ENCODE data around the gene DPH1.

The DPH1 gene

DNA sequence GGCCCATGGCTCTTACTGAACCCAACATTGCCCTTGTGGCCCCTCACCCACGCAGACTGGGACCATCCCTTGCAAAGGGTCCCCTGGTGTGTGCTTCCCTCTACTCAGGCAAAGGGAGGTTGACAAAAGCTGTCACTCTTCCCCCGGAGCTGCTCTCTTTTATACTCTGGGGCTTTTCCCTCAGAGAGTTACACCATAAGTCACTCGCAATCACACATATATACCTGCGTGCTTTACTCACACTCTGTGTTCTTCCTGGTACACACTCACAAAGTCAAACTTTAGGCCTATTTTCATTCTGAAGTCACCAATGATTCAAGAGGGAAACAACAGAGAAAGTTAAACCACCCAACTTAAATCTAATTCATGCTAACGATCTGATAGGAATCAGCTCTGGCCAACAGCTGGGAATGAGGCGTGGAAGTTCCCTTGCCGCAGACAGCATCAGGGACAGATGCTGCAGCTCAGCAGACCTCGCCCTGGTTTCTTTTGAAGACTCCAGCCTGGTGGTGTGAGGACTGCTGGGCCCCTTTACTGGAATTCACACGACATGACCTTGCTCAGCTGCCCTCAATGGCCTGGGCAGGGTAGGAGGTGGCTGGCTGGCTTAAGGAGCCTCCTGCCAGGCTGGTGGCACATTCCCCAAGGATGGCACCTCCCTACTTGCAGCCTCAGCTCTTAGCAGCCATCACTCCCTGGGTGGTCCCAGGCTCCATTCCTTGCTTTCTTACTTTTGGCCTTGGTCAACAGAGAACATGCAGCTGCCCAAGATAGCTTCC is 52.2 kb downstream of the DPH1 start:
- no peak for DNase-seq

DNA sequence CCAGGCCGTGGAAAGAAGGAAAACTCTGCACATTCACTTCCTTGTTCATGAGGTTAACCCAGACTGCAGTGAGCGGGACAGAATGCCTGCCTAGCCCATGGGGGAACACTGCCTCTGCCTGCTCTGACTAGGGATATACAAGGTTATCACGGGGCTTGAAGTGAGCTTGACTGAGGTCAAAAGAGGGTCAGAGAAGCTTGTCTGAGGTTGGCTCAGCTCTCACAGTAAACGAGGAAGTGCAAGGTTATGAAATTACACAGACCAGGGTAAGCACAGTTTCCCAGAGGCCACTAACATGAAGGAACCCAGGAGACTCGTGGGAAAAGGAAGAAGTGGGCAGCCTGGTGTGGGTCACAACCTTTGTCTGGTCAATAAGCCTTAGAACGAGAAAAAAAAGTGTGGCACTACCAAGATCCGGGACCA is 53.7 kb downstream of the DPH1 start:
- no peak for DNase-seq

GRCh38 chr17:2084036-2084765 is 54.2 kb downstream of the DPH1 start:
- DNase-seq = no peak

- no peak for DNase-seq
Observed at GRCh38 chr17:2084766-2085647, 55.1 kb downstream of the DPH1 start.

GRCh38 chr17:2085648-2085949 is 55.6 kb downstream of the DPH1 start:
- DNase-seq = no peak

DNA sequence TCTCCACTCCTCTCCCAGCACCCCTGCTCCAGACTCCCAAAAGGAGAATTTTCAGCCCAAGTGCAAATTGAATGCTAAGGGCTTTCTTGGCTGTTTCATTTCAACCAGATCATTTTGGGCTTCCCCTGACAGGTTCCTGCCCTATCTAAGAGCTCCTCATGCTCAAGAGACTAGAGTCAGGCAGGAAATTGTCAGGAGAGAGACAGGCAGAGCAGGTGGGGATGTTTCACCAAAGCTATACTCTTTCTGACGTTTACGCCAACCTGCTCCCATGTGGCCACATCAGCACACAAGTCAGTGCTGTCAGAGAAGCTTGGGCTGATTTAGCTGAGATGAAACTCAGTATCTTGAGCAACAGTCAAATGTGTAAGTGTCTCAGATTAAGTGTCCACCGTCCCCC is 56.4 kb downstream of the DPH1 start:
- DNase-seq = no peak

GRCh38 chr17:2087597-2088211 is 57.8 kb downstream of the DPH1 start:
- DNase-seq = peak; percentile 23

GRCh38 chr17:2089021-2089422 is 59.1 kb downstream of the DPH1 start:
- no peak for DNase-seq

DNA sequence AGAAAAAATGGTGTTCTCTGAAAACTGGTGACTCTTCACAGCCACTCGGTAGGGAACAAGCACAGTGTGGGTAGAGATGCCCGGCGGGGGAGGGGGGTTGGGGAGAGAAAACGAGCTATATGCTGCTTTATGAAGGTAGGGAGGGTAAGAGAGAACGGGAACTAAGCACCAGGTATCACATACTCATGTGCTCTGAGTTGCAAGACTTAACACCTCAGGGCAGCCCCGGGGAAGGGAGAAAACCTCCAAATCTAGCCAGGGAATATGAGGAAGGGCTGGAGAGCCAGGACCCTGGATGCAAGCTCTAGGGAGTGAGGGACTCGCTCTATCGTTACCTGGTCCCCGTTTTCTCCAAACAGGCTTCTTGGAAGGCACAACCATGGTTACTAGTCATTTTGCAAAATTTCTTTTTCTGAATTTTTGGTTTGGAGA is 60.3 kb downstream of the DPH1 start:
- DNase-seq = no peak

DNA sequence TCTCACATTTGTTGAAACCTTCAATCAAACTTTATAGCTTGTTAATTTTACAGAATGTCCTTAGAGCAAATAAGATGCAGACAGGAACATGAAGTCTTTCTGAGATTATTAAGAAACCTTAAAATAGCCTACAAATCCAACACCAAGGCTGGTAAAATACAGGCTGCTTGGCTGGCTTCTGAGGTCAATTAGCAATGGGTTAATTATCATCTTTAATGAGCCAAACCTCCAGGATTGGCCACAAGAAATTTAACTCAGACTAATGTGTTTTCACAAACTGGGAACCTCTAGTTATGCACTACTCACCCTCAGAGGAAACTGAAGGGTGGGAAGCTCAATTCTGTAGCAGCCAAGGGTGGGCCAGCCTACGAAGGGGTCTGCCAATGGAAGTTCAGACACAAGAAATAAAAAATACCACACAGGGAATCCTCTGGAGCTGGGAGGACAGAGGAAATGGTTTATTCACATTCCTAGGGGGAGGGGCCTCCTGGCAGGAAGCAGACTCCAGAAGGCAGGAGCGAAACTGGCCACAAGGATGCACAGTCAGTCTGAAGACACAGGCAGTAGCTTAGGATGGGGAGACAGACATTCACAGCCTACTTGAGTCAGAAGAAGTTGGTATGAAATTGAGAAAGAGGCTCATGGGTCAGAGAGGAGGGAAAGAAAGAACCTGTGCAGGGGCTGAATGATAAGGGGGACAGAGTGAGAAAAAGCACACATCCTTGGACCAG is 61.0 kb downstream of the DPH1 start:
- no peak for DNase-seq

GRCh38 chr17:2092253-2092652 is 62.3 kb downstream of the DPH1 start:
- no peak for DNase-seq

DNA sequence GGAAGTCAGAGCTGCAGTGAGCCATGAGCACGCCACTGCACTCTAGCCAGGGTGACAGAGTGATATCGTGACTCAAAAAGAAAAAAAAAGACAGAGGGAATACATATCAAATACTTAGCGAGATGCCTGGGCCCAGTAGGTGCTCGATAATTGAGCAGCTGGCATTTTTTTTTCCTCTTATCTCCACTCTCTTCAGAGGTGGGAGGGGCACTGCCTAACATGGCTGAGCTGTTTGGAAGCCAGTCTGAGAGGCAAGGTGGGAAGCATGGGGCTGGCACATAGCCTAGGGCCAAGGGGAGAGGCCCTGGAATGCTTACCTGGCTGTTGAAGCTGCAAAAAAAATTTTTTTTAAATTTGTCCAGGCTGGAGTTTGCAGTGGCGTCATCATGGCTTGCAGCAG is 63.4 kb downstream of the DPH1 start:
- no peak for DNase-seq
